Astrocyte (in vitro differentiated cells and primary cell): Measurements from ENCODE around the gene EGFLAM. TPM values are rescaled to one million over a fixed set of nuclear protein-coding genes. Genes with fewer than 3 reads are reported as not detected.

Experiments used
- DNase-seq: peaks from one replicate; pipeline ENCODE4 v3.0.0-alpha.2; 2010; ENCODE audit warnings: low read depth
- FAIRE-seq: peaks from 2 replicates; lab custom pipeline; 2011; peaks lifted over from hg19 to GRCh38; lab: Jason Lieb, UNC
- H2AFZ ChIP-seq: 2 replicates; pipeline ENCODE4 v1.6.0; 2012; ENCODE audit warnings: low read depth, low read length, inconsistent platforms
- H3K27ac ChIP-seq: 2 replicates; pipeline ENCODE4 v1.5.1; 2011; ENCODE audit warnings: low read depth, low read length, inconsistent platforms
- H3K27me3 ChIP-seq: 2 replicates; pipeline ENCODE4 v1.6.0; 2011; ENCODE audit warnings: low read length, inconsistent platforms; ENCODE audit not compliant: insufficient read depth
- H3K36me3 ChIP-seq: 2 replicates; pipeline ENCODE4 v1.5.1; 2011; ENCODE audit warnings: low read length, inconsistent platforms; ENCODE audit not compliant: insufficient read depth
- H3K4me1 ChIP-seq: 2 replicates; pipeline ENCODE4 v1.5.1; 2011; ENCODE audit warnings: low read length, inconsistent platforms; ENCODE audit not compliant: insufficient read depth
- H3K4me2 ChIP-seq: 2 replicates; pipeline ENCODE4 v1.6.0; 2012; ENCODE audit warnings: low read length, inconsistent platforms
- H3K4me3 ChIP-seq: 2 replicates; pipeline ENCODE4 v1.5.1; 2011; ENCODE audit warnings: low read depth, mild to moderate bottlenecking, low read length, inconsistent platforms; ENCODE audit not compliant: insufficient read depth
- H3K79me2 ChIP-seq: 2 replicates; pipeline ENCODE4 v1.6.0; 2012; ENCODE audit warnings: mild to moderate bottlenecking, low read length, inconsistent platforms; ENCODE audit not compliant: insufficient read depth
- H3K9ac ChIP-seq: 2 replicates; pipeline ENCODE4 v1.6.0; 2012; ENCODE audit warnings: mild to moderate bottlenecking, low read length, inconsistent platforms
- H3K9me3 ChIP-seq: 2 replicates; pipeline ENCODE4 v1.5.1; 2012; ENCODE audit warnings: low read depth, mild to moderate bottlenecking, low read length, inconsistent platforms; ENCODE audit not compliant: insufficient read depth
- H4K20me1 ChIP-seq: 2 replicates; pipeline ENCODE4 v1.6.0; 2012; ENCODE audit warnings: low read length, inconsistent platforms; ENCODE audit not compliant: insufficient read depth
- H3K27ac Mint-ChIP-seq: one replicate; pipeline ENCODE4 v1.8.0; 2021; ENCODE audit warnings: mild to moderate bottlenecking, mixed read lengths; ENCODE audit not compliant: unreplicated experiment
- H3K27me3 Mint-ChIP-seq: one replicate; pipeline ENCODE4 v1.8.0; 2021; ENCODE audit warnings: low read depth, mixed read lengths; ENCODE audit not compliant: unreplicated experiment
- H3K36me3 Mint-ChIP-seq: one replicate; pipeline ENCODE4 v1.8.0; 2021; ENCODE audit warnings: low read depth, mixed read lengths; ENCODE audit not compliant: unreplicated experiment
- H3K4me1 Mint-ChIP-seq: one replicate; pipeline ENCODE4 v1.8.0; 2021; ENCODE audit warnings: low read depth, mixed read lengths; ENCODE audit not compliant: unreplicated experiment
- H3K4me3 Mint-ChIP-seq: one replicate; pipeline ENCODE4 v1.8.0; 2021; ENCODE audit warnings: mild to moderate bottlenecking, moderate library complexity, mixed read lengths; ENCODE audit not compliant: unreplicated experiment
- H3K9me3 Mint-ChIP-seq: one replicate; pipeline ENCODE4 v1.8.0; 2021; ENCODE audit warnings: mild to moderate bottlenecking, mixed read lengths; ENCODE audit not compliant: unreplicated experiment
- CTCF ChIP-seq: IDR thresholded peaks from 2 replicates; pipeline ENCODE4 v1.5.1; 2011; ENCODE audit warnings: low read depth, mild to moderate bottlenecking, inconsistent platforms, low read length, moderate library complexity; ENCODE audit not compliant: insufficient read depth
- EZH2 ChIP-seq: IDR thresholded peaks from 2 replicates; pipeline ENCODE4 v1.6.1; 2012; ENCODE audit warnings: mild to moderate bottlenecking, low read length, inconsistent platforms; ENCODE audit not compliant: insufficient read depth
- total RNA-seq: library from RNA; stranded (reverse); gene quantifications from 2 replicates; pipeline ENCODE4 v1.2.1, GENCODE V29; 2021

Gene EGFLAM
- total RNA-seq, 1 donor from 2014 or later, result 1.0 TPM

- Histone ChIP-seq H3K79me2 (no peaks in the 10 kb centered on the region), H3K9me3 (no peaks in the 10 kb centered on the region), H3K27ac (no peak overlapping the region), H3K4me3 (no peak overlapping the region), H3K9ac (no peak overlapping the region), H3K27me3 (peaks cover 9% of the 10 kb centered on the region), H2AFZ (no peak overlapping the region), H3K4me1 (no peaks in the 10 kb centered on the region), H4K20me1 (no peaks in the 10 kb centered on the region), H3K36me3 (no peaks in the 10 kb centered on the region), H3K4me2 (no peak overlapping the region)
- FAIRE-seq (peak; percentile 76), DNase-seq (peak; percentile 76)
- TF ChIP-seq CTCF (peak; percentile 99), EZH2 (no peak)
- peak overlapping the region; percentile 38 for H3K27ac Mint-ChIP-seq
- H3K4me1 Mint-ChIP-seq, result peaks cover 8% of the 10 kb centered on the region
- H3K36me3 Mint-ChIP-seq, result no peaks in the 10 kb centered on the region
- H3K9me3 Mint-ChIP-seq, result peaks cover 2% of the 10 kb centered on the region
- no peak overlapping the region for H3K4me3 Mint-ChIP-seq
- peaks cover 26% of the 10 kb centered on the region for H3K27me3 Mint-ChIP-seq
These were observed 183.3 kb downstream of the EGFLAM start for GRCh38 chr5:38441453-38442246.

- no peak overlapping the region for H3K27ac ChIP-seq
- TF ChIP-seq EZH2 (no peak), CTCF (no peak)
- no peak overlapping the region for H3K9ac ChIP-seq
- no peak overlapping the region for H3K27ac Mint-ChIP-seq
- no peaks in the 10 kb centered on the region for H3K4me1 ChIP-seq
- H3K4me1 Mint-ChIP-seq, result peaks cover 4% of the 10 kb centered on the region
- H3K27me3 Mint-ChIP-seq, result peaks cover 23% of the 10 kb centered on the region
- DNase-seq (no peak), FAIRE-seq (no peak)
- no peak overlapping the region for H2AFZ ChIP-seq
- no peaks in the 10 kb centered on the region for H3K36me3 ChIP-seq
- H3K27me3 ChIP-seq, result peaks cover 9% of the 10 kb centered on the region
- no peaks in the 10 kb centered on the region for H3K79me2 ChIP-seq
- no peaks in the 10 kb centered on the region for H3K9me3 ChIP-seq
- no peaks in the 10 kb centered on the region for H4K20me1 ChIP-seq
- H3K4me3 Mint-ChIP-seq, result no peak overlapping the region
- no peak overlapping the region for H3K4me3 ChIP-seq
- H3K9me3 Mint-ChIP-seq, result no peaks in the 10 kb centered on the region
- no peaks in the 10 kb centered on the region for H3K36me3 Mint-ChIP-seq
- H3K4me2 ChIP-seq, result no peak overlapping the region
These were observed 183.9 kb downstream of the EGFLAM start for GRCh38 chr5:38442247-38442573.

GRCh38 chr5:38443390-38443789 lies 185.0 kb downstream of the EGFLAM start:
- H3K4me3 ChIP-seq, result no peak overlapping the region
- no peak overlapping the region for H3K4me2 ChIP-seq
- FAIRE-seq (no peak), DNase-seq (no peak)
- no peaks in the 10 kb centered on the region for H3K9me3 ChIP-seq
- H3K4me1 ChIP-seq, result no peaks in the 10 kb centered on the region
- H4K20me1 ChIP-seq, result no peaks in the 10 kb centered on the region
- Mint-ChIP-seq H3K9me3 (no peaks in the 10 kb centered on the region), H3K27me3 (peaks cover 23% of the 10 kb centered on the region), H3K4me1 (peaks cover 4% of the 10 kb centered on the region), H3K36me3 (no peaks in the 10 kb centered on the region), H3K27ac (no peak overlapping the region), H3K4me3 (no peak overlapping the region)
- H3K27ac ChIP-seq, result no peak overlapping the region
- H3K79me2 ChIP-seq, result no peaks in the 10 kb centered on the region
- H2AFZ ChIP-seq, result no peak overlapping the region
- TF ChIP-seq EZH2 (no peak), CTCF (no peak)
- H3K27me3 ChIP-seq, result peaks cover 9% of the 10 kb centered on the region
- no peaks in the 10 kb centered on the region for H3K36me3 ChIP-seq
- no peak overlapping the region for H3K9ac ChIP-seq
